HEK293 (cell line): ENCODE measurements around the gene KRT8.
A peak's percentile ranks its signal among the peaks of the same experiment; 100 is the strongest.

Source experiments
- CTCF ChIA-PET: fragments of 350-600 bp; formaldehyde crosslinking; extraction: SDS; loops from one replicate; lab custom pipeline; 2021; ENCODE audit warnings: antibody characterized with exemption; lab: Yijun Ruan, JAX
- POLR2A ChIA-PET: fragments of 300-600 bp; formaldehyde crosslinking; extraction: SDS; loops from one replicate; lab custom pipeline; 2020; ENCODE audit warnings: antibody characterized with exemption, inconsistent platforms; lab: Yijun Ruan, JAX
- H3K27ac ChIP-seq: fragments of 200-500 bp; sonication (Bioruptor generic); 2 replicates; pipeline ENCODE4 v1.5.1; 2014; ENCODE audit warnings: low read depth, low read length, control low read depth, inconsistent platforms; ENCODE audit errors: extremely low read depth
- H3K36me3 ChIP-seq, 2 experiments: fragments of 200-500 bp in 1 of 2; sonication (Bioruptor generic) in 1 of 2; 1 replicate in 1 of 2; 2 replicates in 1 of 2; pipeline ENCODE4 v1.5.1; 2014 to 2017; ENCODE audit warnings: inconsistent platforms in 2 of 2, low read length in 2 of 2; ENCODE audit not compliant: control insufficient read depth in 2 of 2, insufficient read depth in 1 of 2
- H3K4me1 ChIP-seq: fragments of 200-500 bp; sonication (Bioruptor generic); 2 replicates; pipeline ENCODE4 v1.5.1; 2014; ENCODE audit warnings: mild to moderate bottlenecking, low read length, inconsistent platforms; ENCODE audit not compliant: control insufficient read depth, insufficient read depth
- H3K4me3 ChIP-seq: 2 replicates; pipeline ENCODE4 v1.5.1; 2011; ENCODE audit warnings: low read depth, mild to moderate bottlenecking, control low read depth, low read length, moderate library complexity
- H3K9me3 ChIP-seq: fragments of 200-500 bp; sonication (Bioruptor generic); 2 replicates; pipeline ENCODE4 v1.5.1; 2014; ENCODE audit warnings: low read depth, low read length, inconsistent platforms; ENCODE audit not compliant: control insufficient read depth, insufficient read depth
- EGR2 ChIP-seq: fragments of 450-650 bp; formaldehyde crosslinking; IDR thresholded peaks from 2 replicates; pipeline ENCODE4 v1.5.1; 2016; ENCODE audit warnings: low read depth, missing biosample characterization, missing genetic modification characterization
- PBX3 ChIP-seq: sonication (generic); formaldehyde crosslinking; IDR thresholded peaks from 2 replicates; pipeline ENCODE4 v1.8.1; 2022; ENCODE audit warnings: mild to moderate bottlenecking, moderate library complexity, missing genetic modification reagents
- SCRT2 ChIP-seq: fragments of 450-650 bp; formaldehyde crosslinking; IDR thresholded peaks from 2 replicates; pipeline ENCODE4 v1.5.1; 2016; ENCODE audit warnings: missing biosample characterization, missing genetic modification characterization
- TCF7L2 ChIP-seq: IDR thresholded peaks from 2 replicates; pipeline ENCODE4 v1.6.1; 2011; ENCODE audit warnings: low read depth, mild to moderate bottlenecking, inconsistent platforms, low read length, moderate library complexity, borderline replicate concordance
- WT1 ChIP-seq: fragments of 450-650 bp; formaldehyde crosslinking; IDR thresholded peaks from 2 replicates; pipeline ENCODE4 v1.5.1; 2016; ENCODE audit warnings: missing biosample characterization, missing genetic modification characterization
- ZBTB8A ChIP-seq: fragments of 450-650 bp; formaldehyde crosslinking; IDR thresholded peaks from 2 replicates; pipeline ENCODE4 v1.5.1; 2016; ENCODE audit warnings: missing biosample characterization, missing genetic modification characterization
- ZFP69B ChIP-seq: fragments of 450-650 bp; formaldehyde crosslinking; IDR thresholded peaks from 2 replicates; pipeline ENCODE4 v1.5.1; 2016; ENCODE audit warnings: missing biosample characterization, missing genetic modification characterization
- ZIC2 ChIP-seq: fragments of 450-650 bp; formaldehyde crosslinking; IDR thresholded peaks from 2 replicates; pipeline ENCODE4 v1.5.1; 2016; ENCODE audit warnings: missing biosample characterization, missing genetic modification characterization
- ZNF112 ChIP-seq: fragments of 450-650 bp; formaldehyde crosslinking; IDR thresholded peaks from 2 replicates; pipeline ENCODE4 v1.5.0; 2017; ENCODE audit warnings: missing biosample characterization, missing genetic modification characterization
- ZNF121 ChIP-seq: fragments of 450-650 bp; formaldehyde crosslinking; IDR thresholded peaks from 2 replicates; pipeline ENCODE4 v1.5.1; 2016; ENCODE audit warnings: missing biosample characterization, missing genetic modification characterization
- ZNF132 ChIP-seq: fragments of 450-650 bp; formaldehyde crosslinking; IDR thresholded peaks from 2 replicates; pipeline ENCODE4 v1.5.1; 2017; ENCODE audit warnings: missing biosample characterization, missing genetic modification characterization, borderline replicate concordance
- ZNF16 ChIP-seq: fragments of 450-650 bp; formaldehyde crosslinking; IDR thresholded peaks from 2 replicates; pipeline ENCODE4 v1.5.1; 2016; ENCODE audit warnings: low read depth, missing biosample characterization, missing genetic modification characterization
- ZNF23 ChIP-seq: fragments of 450-650 bp; formaldehyde crosslinking; IDR thresholded peaks from 2 replicates; pipeline ENCODE4 v1.5.1; 2016; ENCODE audit warnings: missing biosample characterization, missing genetic modification characterization, borderline replicate concordance
- ZNF350 ChIP-seq: fragments of 450-650 bp; formaldehyde crosslinking; IDR thresholded peaks from 2 replicates; pipeline ENCODE4 v1.5.0; 2017; ENCODE audit warnings: missing biosample characterization, mild to moderate bottlenecking, missing genetic modification characterization
- ZNF37A ChIP-seq: fragments of 450-650 bp; IDR thresholded peaks from 2 replicates; pipeline ENCODE4 v1.5.1; 2018; ENCODE audit warnings: missing biosample characterization, missing genetic modification characterization
- ZNF416 ChIP-seq: fragments of 450-650 bp; formaldehyde crosslinking; IDR thresholded peaks from 2 replicates; pipeline ENCODE4 v1.5.1; 2016; ENCODE audit warnings: missing biosample characterization, missing genetic modification characterization
- ZNF423 ChIP-seq: fragments of 450-650 bp; formaldehyde crosslinking; IDR thresholded peaks from 2 replicates; pipeline ENCODE4 v1.5.1; 2016; ENCODE audit warnings: missing biosample characterization, missing genetic modification characterization
- ZNF544 ChIP-seq: fragments of 450-650 bp; formaldehyde crosslinking; IDR thresholded peaks from 2 replicates; pipeline ENCODE4 v1.5.0; 2017; ENCODE audit warnings: missing biosample characterization, missing genetic modification characterization
- ZNF571 ChIP-seq: fragments of 450-650 bp; formaldehyde crosslinking; IDR thresholded peaks from 2 replicates; pipeline ENCODE4 v1.5.0; 2017; ENCODE audit warnings: missing biosample characterization, missing genetic modification characterization
- ZNF600 ChIP-seq: fragments of 450-650 bp; formaldehyde crosslinking; IDR thresholded peaks from 2 replicates; pipeline ENCODE4 v1.5.1; 2016; ENCODE audit warnings: missing biosample characterization, missing genetic modification characterization
- ZNF664 ChIP-seq: fragments of 450-650 bp; formaldehyde crosslinking; IDR thresholded peaks from 2 replicates; pipeline ENCODE4 v1.5.1; 2016; ENCODE audit warnings: missing biosample characterization, missing genetic modification characterization
- ZNF747 ChIP-seq: fragments of 450-650 bp; formaldehyde crosslinking; IDR thresholded peaks from 2 replicates; pipeline ENCODE4 v1.5.1; 2016; ENCODE audit warnings: missing biosample characterization, missing genetic modification characterization
- TF ChIP-seq, protein P1 (sequence below): fragments of 450-650 bp; formaldehyde crosslinking; IDR thresholded peaks from 2 replicates; pipeline ENCODE4 v1.5.1; 2016; ENCODE audit warnings: missing biosample characterization, missing genetic modification characterization
- TF ChIP-seq, protein P2 (sequence below): fragments of 450-650 bp; formaldehyde crosslinking; IDR thresholded peaks from 2 replicates; pipeline ENCODE4 v1.5.0; 2017; ENCODE audit warnings: missing biosample characterization, missing genetic modification characterization, borderline replicate concordance
- TF ChIP-seq, protein P3 (sequence below): fragments of 450-650 bp; formaldehyde crosslinking; IDR thresholded peaks from 2 replicates; pipeline ENCODE4 v1.5.1; 2017; ENCODE audit warnings: missing biosample characterization, missing genetic modification characterization

KRT8 gene

GRCh38 chr12:52909796-52910195 is 4.9 kb upstream of the KRT8 start:
- TF ChIP-seq ZNF16 (no peak), ZNF423 (no peak), ZNF121 (tag by site-specific recombination) (peak; percentile 82), ZNF571 (tag by site-specific recombination) (no peak), ZNF350 (tag by site-specific recombination) (no peak), ZNF37A (no peak), ZNF132 (no peak), ZNF664 (no peak)
- TF ChIP-seq, protein P1, sequence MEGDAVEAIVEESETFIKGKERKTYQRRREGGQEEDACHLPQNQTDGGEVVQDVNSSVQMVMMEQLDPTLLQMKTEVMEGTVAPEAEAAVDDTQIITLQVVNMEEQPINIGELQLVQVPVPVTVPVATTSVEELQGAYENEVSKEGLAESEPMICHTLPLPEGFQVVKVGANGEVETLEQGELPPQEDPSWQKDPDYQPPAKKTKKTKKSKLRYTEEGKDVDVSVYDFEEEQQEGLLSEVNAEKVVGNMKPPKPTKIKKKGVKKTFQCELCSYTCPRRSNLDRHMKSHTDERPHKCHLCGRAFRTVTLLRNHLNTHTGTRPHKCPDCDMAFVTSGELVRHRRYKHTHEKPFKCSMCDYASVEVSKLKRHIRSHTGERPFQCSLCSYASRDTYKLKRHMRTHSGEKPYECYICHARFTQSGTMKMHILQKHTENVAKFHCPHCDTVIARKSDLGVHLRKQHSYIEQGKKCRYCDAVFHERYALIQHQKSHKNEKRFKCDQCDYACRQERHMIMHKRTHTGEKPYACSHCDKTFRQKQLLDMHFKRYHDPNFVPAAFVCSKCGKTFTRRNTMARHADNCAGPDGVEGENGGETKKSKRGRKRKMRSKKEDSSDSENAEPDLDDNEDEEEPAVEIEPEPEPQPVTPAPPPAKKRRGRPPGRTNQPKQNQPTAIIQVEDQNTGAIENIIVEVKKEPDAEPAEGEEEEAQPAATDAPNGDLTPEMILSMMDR (tag by site-specific recombination) = no peak
- TF ChIP-seq, all 188 proteins: peak for 1
- H3K4me3 ChIP-seq = no peak overlapping the region
- no peaks in the 10 kb centered on the region for H3K36me3 ChIP-seq
- ChIA-PET POLR2A (interaction anchor here (0.9 to 2.6 kb wide), 3 partner anchors 15 to 96 kb away, joined by 3 to 6 read pairs (median 5); partner anchors contain the start of gene EIF4B), CTCF (interaction anchor here (0.6 to 20.1 kb wide), 6 partner anchors 13 to 790 kb away, joined by 3 to 316 read pairs (median 7); no protein-coding TSS in a partner anchor)
- H3K27ac ChIP-seq = no peak overlapping the region
- no peaks in the 10 kb centered on the region for H3K9me3 ChIP-seq
- H3K4me1 ChIP-seq = peaks cover 18% of the 10 kb centered on the region

DNA sequence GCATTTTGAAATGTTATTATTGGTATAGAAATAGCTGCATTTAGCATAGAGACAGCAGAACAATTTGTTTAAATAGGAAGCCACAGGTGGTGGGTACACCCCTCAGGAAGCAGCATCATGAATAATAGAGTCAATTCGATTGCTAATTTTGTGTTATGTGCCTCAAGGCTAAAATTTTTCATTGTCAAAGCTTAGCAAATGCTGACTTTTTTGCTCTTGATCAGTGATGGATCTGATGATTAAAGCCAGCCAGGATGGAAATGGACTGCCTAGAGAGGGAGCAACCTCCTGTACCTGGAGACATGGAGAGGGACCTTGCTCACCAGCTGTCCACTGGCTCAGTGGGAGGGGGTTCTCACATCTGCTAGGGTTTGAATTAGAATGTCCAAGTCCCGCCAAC is 4.5 kb upstream of the KRT8 start:
- no peak overlapping the region for H3K4me3 ChIP-seq
- POLR2A ChIA-PET = interaction anchor here (0.9 to 2.6 kb wide), 3 partner anchors 16 to 97 kb away, joined by 3 to 6 read pairs (median 5); partner anchors contain the start of gene EIF4B
- CTCF ChIA-PET = interaction anchor here (0.6 to 20.1 kb wide), 6 partner anchors 14 to 789 kb away, joined by 3 to 316 read pairs (median 6); no protein-coding TSS in a partner anchor
- peak; percentile 51 for TF ChIP-seq SCRT2 (tag by site-specific recombination)
- TF ChIP-seq, protein P2, sequence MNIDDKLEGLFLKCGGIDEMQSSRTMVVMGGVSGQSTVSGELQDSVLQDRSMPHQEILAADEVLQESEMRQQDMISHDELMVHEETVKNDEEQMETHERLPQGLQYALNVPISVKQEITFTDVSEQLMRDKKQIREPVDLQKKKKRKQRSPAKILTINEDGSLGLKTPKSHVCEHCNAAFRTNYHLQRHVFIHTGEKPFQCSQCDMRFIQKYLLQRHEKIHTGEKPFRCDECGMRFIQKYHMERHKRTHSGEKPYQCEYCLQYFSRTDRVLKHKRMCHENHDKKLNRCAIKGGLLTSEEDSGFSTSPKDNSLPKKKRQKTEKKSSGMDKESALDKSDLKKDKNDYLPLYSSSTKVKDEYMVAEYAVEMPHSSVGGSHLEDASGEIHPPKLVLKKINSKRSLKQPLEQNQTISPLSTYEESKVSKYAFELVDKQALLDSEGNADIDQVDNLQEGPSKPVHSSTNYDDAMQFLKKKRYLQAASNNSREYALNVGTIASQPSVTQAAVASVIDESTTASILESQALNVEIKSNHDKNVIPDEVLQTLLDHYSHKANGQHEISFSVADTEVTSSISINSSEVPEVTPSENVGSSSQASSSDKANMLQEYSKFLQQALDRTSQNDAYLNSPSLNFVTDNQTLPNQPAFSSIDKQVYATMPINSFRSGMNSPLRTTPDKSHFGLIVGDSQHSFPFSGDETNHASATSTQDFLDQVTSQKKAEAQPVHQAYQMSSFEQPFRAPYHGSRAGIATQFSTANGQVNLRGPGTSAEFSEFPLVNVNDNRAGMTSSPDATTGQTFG (tag by site-specific recombination) = no peak
- H3K9me3 ChIP-seq = no peaks in the 10 kb centered on the region
- no peak overlapping the region for H3K27ac ChIP-seq
- no peaks in the 10 kb centered on the region for H3K36me3 ChIP-seq
- peaks cover 18% of the 10 kb centered on the region for H3K4me1 ChIP-seq

GRCh38 chr12:52907092-52907810 is 2.4 kb upstream of the KRT8 start:
- no peaks in the 10 kb centered on the region for H3K9me3 ChIP-seq
- H3K36me3 ChIP-seq = peaks cover 1 to 3% of the 10 kb centered on the region in 2 experiments; a peak in 2 of 3 replicates
- POLR2A ChIA-PET = interaction anchor here (0.8 to 7.8 kb wide), 5 partner anchors 10 to 73 kb away, joined by 3 to 202 read pairs (median 8); partner anchors contain the start of gene KRT18
- H3K27ac ChIP-seq = peak overlapping the region; percentile 89
- H3K4me3 ChIP-seq = no peak overlapping the region
- peaks cover 18% of the 10 kb centered on the region for H3K4me1 ChIP-seq
- CTCF ChIA-PET = interaction anchor here (0.6 to 20.1 kb wide), 4 partner anchors 13 to 73 kb away, joined by 3 to 316 read pairs (median 132); no protein-coding TSS in a partner anchor
- peak; percentile 39; the same call in 1 of the 2 replicates for TF ChIP-seq ZNF600 (tag by site-specific recombination)
- no peak for TF ChIP-seq ZNF112
- no peak for TF ChIP-seq ZNF544 (tag by site-specific recombination)
- no peak for TF ChIP-seq ZNF747 (tag by site-specific recombination)
- no peak for TF ChIP-seq EGR2 (tag by site-specific recombination)
- peak; percentile 61; the same call in 1 of the 2 replicates for TF ChIP-seq ZBTB8A
- TF ChIP-seq ZNF416 = no peak
- peak; percentile 90 for TF ChIP-seq WT1 (tag by site-specific recombination)
- TF ChIP-seq ZFP69B (tag by site-specific recombination) = no peak
- TF ChIP-seq PBX3 (CRISPR knock-in tag) = no peak
- TF ChIP-seq ZNF23 (tag by site-specific recombination) = no peak
- TF ChIP-seq, protein P3, sequence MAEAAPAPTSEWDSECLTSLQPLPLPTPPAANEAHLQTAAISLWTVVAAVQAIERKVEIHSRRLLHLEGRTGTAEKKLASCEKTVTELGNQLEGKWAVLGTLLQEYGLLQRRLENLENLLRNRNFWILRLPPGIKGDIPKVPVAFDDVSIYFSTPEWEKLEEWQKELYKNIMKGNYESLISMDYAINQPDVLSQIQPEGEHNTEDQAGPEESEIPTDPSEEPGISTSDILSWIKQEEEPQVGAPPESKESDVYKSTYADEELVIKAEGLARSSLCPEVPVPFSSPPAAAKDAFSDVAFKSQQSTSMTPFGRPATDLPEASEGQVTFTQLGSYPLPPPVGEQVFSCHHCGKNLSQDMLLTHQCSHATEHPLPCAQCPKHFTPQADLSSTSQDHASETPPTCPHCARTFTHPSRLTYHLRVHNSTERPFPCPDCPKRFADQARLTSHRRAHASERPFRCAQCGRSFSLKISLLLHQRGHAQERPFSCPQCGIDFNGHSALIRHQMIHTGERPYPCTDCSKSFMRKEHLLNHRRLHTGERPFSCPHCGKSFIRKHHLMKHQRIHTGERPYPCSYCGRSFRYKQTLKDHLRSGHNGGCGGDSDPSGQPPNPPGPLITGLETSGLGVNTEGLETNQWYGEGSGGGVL = peak; percentile 79
- TF ChIP-seq ZIC2 (tag by site-specific recombination) = 0 out of 2 replicates have a peak, but pooled peaks have one; percentile 30
- TF ChIP-seq TCF7L2 = no peak
